Measurements from ENCODE around the gene BTBD17. TPM values are rescaled to one million over a fixed set of nuclear protein-coding genes. Genes with fewer than 3 reads are reported as not detected.

BTBD17 gene
- total RNA-seq, 1 experiment from 2014 or later = not detected

DNA sequence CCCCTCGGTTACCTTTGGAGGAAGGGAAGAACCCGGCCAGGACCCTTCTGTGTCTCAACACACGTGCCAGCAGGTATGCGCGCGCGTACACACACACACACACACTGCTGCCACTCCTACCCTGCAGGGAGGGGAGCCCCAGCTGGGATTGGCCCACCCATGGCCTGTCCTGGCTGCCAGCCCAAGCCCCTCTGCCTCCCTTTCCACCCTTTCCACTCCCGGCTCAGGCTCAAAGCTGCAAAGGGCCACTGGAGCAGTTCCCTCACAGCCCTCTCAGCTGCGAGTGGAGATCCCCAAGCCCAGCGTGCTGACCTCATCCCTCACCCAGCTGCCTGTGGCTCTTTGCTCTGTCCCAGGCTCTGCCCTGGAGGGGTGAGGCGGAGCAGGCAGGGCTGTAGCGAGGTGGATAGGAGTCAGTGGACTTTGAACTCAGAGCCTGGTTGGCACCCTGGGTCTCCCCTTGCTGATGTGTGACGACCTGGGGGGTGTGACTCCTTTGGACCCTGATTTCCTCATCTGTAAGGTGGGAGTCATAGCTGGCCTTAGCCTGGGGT lies 21.1 kb downstream of the BTBD17 start:
- TF ChIP-seq ZNF274 (IDR thresholded peaks at IDR 0.05; ENCODE audit: low read depth, low read length) (no peak), CBX3 (IDR thresholded peaks at IDR 0.05; ENCODE audit: low read depth) (no peak), EZH2phosphoT487 (IDR thresholded peaks at IDR 0.05; ENCODE audit: borderline replicate concordance) (no peak), RAD21 (IDR thresholded peaks at IDR 0.05; ENCODE audit: low read depth) (no peak), SIN3A (IDR thresholded peaks at IDR 0.05; ENCODE audit: low read depth) (no peak), POLR2A (IDR thresholded peaks at IDR 0.05; ENCODE audit: borderline replicate concordance, extremely low read depth, insufficient read depth, insufficient read length) (no peak), EGR1 (IDR thresholded peaks at IDR 0.05; ENCODE audit: low read depth) (no peak), YY1 (IDR thresholded peaks at IDR 0.05; ENCODE audit: extremely low read depth, insufficient replicate concordance, low read depth, low read length) (no peak), ELF1 (IDR thresholded peaks at IDR 0.05; ENCODE audit: borderline replicate concordance, low read depth) (no peak), ZFX (IDR thresholded peaks at IDR 0.05) (no peak), EZH2 (IDR thresholded peaks at IDR 0.05) (no peak), CEBPB (IDR thresholded peaks at IDR 0.05; ENCODE audit: low read depth) (no peak), FOSL1 (IDR thresholded peaks at IDR 0.05; ENCODE audit: low read depth) (no peak)
- TF ChIP-seq, protein P1, sequence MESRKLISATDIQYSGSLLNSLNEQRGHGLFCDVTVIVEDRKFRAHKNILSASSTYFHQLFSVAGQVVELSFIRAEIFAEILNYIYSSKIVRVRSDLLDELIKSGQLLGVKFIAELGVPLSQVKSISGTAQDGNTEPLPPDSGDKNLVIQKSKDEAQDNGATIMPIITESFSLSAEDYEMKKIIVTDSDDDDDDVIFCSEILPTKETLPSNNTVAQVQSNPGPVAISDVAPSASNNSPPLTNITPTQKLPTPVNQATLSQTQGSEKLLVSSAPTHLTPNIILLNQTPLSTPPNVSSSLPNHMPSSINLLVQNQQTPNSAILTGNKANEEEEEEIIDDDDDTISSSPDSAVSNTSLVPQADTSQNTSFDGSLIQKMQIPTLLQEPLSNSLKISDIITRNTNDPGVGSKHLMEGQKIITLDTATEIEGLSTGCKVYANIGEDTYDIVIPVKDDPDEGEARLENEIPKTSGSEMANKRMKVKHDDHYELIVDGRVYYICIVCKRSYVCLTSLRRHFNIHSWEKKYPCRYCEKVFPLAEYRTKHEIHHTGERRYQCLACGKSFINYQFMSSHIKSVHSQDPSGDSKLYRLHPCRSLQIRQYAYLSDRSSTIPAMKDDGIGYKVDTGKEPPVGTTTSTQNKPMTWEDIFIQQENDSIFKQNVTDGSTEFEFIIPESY (IDR thresholded peaks at IDR 0.05; ENCODE audit: extremely low read depth, insufficient replicate concordance, low read length) = no peak
- TF ChIP-seq, protein P2, sequence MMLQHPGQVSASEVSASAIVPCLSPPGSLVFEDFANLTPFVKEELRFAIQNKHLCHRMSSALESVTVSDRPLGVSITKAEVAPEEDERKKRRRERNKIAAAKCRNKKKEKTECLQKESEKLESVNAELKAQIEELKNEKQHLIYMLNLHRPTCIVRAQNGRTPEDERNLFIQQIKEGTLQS (IDR thresholded peaks at IDR 0.05) = no peak
- TF ChIP-seq, protein P3, sequence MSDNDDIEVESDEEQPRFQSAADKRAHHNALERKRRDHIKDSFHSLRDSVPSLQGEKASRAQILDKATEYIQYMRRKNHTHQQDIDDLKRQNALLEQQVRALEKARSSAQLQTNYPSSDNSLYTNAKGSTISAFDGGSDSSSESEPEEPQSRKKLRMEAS (IDR thresholded peaks at IDR 0.05) = no peak
- TF ChIP-seq, protein P4, sequence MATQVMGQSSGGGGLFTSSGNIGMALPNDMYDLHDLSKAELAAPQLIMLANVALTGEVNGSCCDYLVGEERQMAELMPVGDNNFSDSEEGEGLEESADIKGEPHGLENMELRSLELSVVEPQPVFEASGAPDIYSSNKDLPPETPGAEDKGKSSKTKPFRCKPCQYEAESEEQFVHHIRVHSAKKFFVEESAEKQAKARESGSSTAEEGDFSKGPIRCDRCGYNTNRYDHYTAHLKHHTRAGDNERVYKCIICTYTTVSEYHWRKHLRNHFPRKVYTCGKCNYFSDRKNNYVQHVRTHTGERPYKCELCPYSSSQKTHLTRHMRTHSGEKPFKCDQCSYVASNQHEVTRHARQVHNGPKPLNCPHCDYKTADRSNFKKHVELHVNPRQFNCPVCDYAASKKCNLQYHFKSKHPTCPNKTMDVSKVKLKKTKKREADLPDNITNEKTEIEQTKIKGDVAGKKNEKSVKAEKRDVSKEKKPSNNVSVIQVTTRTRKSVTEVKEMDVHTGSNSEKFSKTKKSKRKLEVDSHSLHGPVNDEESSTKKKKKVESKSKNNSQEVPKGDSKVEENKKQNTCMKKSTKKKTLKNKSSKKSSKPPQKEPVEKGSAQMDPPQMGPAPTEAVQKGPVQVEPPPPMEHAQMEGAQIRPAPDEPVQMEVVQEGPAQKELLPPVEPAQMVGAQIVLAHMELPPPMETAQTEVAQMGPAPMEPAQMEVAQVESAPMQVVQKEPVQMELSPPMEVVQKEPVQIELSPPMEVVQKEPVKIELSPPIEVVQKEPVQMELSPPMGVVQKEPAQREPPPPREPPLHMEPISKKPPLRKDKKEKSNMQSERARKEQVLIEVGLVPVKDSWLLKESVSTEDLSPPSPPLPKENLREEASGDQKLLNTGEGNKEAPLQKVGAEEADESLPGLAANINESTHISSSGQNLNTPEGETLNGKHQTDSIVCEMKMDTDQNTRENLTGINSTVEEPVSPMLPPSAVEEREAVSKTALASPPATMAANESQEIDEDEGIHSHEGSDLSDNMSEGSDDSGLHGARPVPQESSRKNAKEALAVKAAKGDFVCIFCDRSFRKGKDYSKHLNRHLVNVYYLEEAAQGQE (IDR thresholded peaks at IDR 0.05; ENCODE audit: low read depth) = no peak
- no peak overlapping the region for H3K4me2 ChIP-seq (ENCODE audit: low read length)
- CTCF ChIA-PET = no interaction called here

More for the DNA sequence above, 21.1 kb downstream of the BTBD17 start:
- H3K27ac ChIP-seq (ENCODE audit: low read depth, low read length) = no peak overlapping the region
- ChIA-PET POLR2A (no interaction called here), RAD21 (ENCODE audit: low non-redundant PET in 1 of 2, low total read pairs in 2 of 2, uncharacterized antibody in 2 of 2, unreplicated experiment in 2 of 2) (no interaction called here)
- H4K20me1 ChIP-seq (ENCODE audit: insufficient read depth) = no peaks in the 10 kb centered on the region
- DNase-seq (ENCODE audit: low read depth, low spot score) (no peak), ATAC-seq (no peak)
- H3K9ac ChIP-seq (ENCODE audit: low read length) = no peak overlapping the region
- intact Hi-C loops (cut with micrococcal nuclease) = no loop called here
- H3K9me3 ChIP-seq (ENCODE audit: control insufficient read depth in 1 of 2, insufficient read depth in 1 of 2, low read depth in 1 of 2, low read length in 2 of 2) = no peaks in the 10 kb centered on the region
- no peak overlapping the region for H2AFZ ChIP-seq (ENCODE audit: low read depth, low read length, poor library complexity, severe bottlenecking)
- no peaks in the 10 kb centered on the region for H3K36me3 ChIP-seq (ENCODE audit: control insufficient read depth in 1 of 2, insufficient read depth in 2 of 2, low read length in 2 of 2)
- no peaks in the 10 kb centered on the region for H3K9me2 ChIP-seq (ENCODE audit: insufficient read depth)
- peaks cover 0 to 4% of the 10 kb centered on the region in 2 experiments; a peak in 2 of 4 replicates for H3K4me1 ChIP-seq (ENCODE audit: control insufficient read depth in 1 of 2, insufficient read depth in 2 of 2, low read length in 2 of 2)
- no peak overlapping the region for H3K4me3 ChIP-seq (replicated peaks in 1 of 2; ENCODE audit: low read depth in 1 of 2, low read length in 2 of 2)
- no peaks in the 10 kb centered on the region; the same call in 1 of the 2 replicates for H3K27me3 ChIP-seq (ENCODE audit: insufficient read depth, low read length)
- no peaks in the 10 kb centered on the region for H3K79me2 ChIP-seq (ENCODE audit: insufficient read depth, low read length)
- no TSS peak for BruUV-seq (replicated peaks)

Data from HCT116 (cell line).